ENCODE results near the gene CLCN6. TPM values are rescaled to one million over a fixed set of nuclear protein-coding genes. Genes with fewer than 3 reads are reported as not detected.

CLCN6 gene
- polyA plus RNA-seq, 1 donor from 2014 or later: 12.5 TPM

- TF ChIP-seq POLR2AphosphoS5 (IDR thresholded peaks at IDR 0.05): no peak
- TF ChIP-seq, protein P1, sequence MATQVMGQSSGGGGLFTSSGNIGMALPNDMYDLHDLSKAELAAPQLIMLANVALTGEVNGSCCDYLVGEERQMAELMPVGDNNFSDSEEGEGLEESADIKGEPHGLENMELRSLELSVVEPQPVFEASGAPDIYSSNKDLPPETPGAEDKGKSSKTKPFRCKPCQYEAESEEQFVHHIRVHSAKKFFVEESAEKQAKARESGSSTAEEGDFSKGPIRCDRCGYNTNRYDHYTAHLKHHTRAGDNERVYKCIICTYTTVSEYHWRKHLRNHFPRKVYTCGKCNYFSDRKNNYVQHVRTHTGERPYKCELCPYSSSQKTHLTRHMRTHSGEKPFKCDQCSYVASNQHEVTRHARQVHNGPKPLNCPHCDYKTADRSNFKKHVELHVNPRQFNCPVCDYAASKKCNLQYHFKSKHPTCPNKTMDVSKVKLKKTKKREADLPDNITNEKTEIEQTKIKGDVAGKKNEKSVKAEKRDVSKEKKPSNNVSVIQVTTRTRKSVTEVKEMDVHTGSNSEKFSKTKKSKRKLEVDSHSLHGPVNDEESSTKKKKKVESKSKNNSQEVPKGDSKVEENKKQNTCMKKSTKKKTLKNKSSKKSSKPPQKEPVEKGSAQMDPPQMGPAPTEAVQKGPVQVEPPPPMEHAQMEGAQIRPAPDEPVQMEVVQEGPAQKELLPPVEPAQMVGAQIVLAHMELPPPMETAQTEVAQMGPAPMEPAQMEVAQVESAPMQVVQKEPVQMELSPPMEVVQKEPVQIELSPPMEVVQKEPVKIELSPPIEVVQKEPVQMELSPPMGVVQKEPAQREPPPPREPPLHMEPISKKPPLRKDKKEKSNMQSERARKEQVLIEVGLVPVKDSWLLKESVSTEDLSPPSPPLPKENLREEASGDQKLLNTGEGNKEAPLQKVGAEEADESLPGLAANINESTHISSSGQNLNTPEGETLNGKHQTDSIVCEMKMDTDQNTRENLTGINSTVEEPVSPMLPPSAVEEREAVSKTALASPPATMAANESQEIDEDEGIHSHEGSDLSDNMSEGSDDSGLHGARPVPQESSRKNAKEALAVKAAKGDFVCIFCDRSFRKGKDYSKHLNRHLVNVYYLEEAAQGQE (IDR thresholded peaks at IDR 0.05; ENCODE audit: borderline replicate concordance): no peak
- TF ChIP-seq EP300 (conservative IDR thresholded peaks at IDR 0.05; ENCODE audit: poor library complexity, severe bottlenecking): no peak
- no peak for TF ChIP-seq TAF1 (IDR thresholded peaks at IDR 0.05; ENCODE audit: low read depth)
- TF ChIP-seq RAD21 (conservative IDR thresholded peaks at IDR 0.05): no peak
- TF ChIP-seq CTCF (IDR thresholded peaks at IDR 0.05; ENCODE audit: poor library complexity, severe bottlenecking): no peak
- TF ChIP-seq MXI1 (conservative IDR thresholded peaks at IDR 0.05; ENCODE audit: poor library complexity, severe bottlenecking): no peak
- no peak for TF ChIP-seq EZH2 (IDR thresholded peaks at IDR 0.05; ENCODE audit: borderline replicate concordance, insufficient read depth, low read length, poor library complexity, severe bottlenecking)
- TF ChIP-seq SMC3 (conservative IDR thresholded peaks at IDR 0.05; ENCODE audit: poor library complexity): no peak
- no peaks in the 10 kb centered on the region for H3K9me2 ChIP-seq (ENCODE audit: insufficient read depth, low read length)
- no peak overlapping the region for H3K9ac ChIP-seq (ENCODE audit: low read length)
- H3K4me2 ChIP-seq (ENCODE audit: low read length): no peak overlapping the region
- H3K79me2 ChIP-seq (replicated peaks; ENCODE audit: insufficient read depth, low read length): no peaks in the 10 kb centered on the region
- H3K27me3 ChIP-seq (ENCODE audit: insufficient read depth, low read depth, low read length): no peaks in the 10 kb centered on the region
- no peaks in the 10 kb centered on the region for H3K9me3 ChIP-seq (ENCODE audit: low read length)
- no peak overlapping the region for H3K27ac ChIP-seq (ENCODE audit: low read length)
- no peaks in the 10 kb centered on the region for H3K36me3 ChIP-seq (ENCODE audit: insufficient read depth, low read length)
- no peak overlapping the region for H2AFZ ChIP-seq (ENCODE audit: low read depth, low read length)
- H4K20me1 ChIP-seq (ENCODE audit: insufficient read depth): no peaks in the 10 kb centered on the region
- H3K4me3 ChIP-seq (ENCODE audit: low read length): no peak overlapping the region
- no peaks in the 10 kb centered on the region for H3F3A ChIP-seq (ENCODE audit: insufficient read depth, low read length, poor library complexity, severe bottlenecking)
Observed at GRCh38 chr1:11848373-11848700, 42.3 kb downstream of the CLCN6 start.

- Histone ChIP-seq H2AFZ (ENCODE audit: low read depth, low read length) (no peak overlapping the region), H3K9me3 (ENCODE audit: low read length) (no peaks in the 10 kb centered on the region), H4K20me1 (ENCODE audit: insufficient read depth) (no peaks in the 10 kb centered on the region), H3K9me2 (ENCODE audit: insufficient read depth, low read length) (no peaks in the 10 kb centered on the region), H3K27me3 (ENCODE audit: insufficient read depth, low read depth, low read length) (no peaks in the 10 kb centered on the region), H3K4me3 (ENCODE audit: low read length) (no peak overlapping the region), H3K36me3 (ENCODE audit: insufficient read depth, low read length) (no peaks in the 10 kb centered on the region), H3K79me2 (replicated peaks; ENCODE audit: insufficient read depth, low read length) (no peaks in the 10 kb centered on the region), H3K9ac (ENCODE audit: low read length) (no peak overlapping the region), H3F3A (ENCODE audit: insufficient read depth, low read length, poor library complexity, severe bottlenecking) (no peaks in the 10 kb centered on the region), H3K4me2 (ENCODE audit: low read length) (no peak overlapping the region), H3K27ac (ENCODE audit: low read length) (no peak overlapping the region)
- no peak for TF ChIP-seq CTCF (IDR thresholded peaks at IDR 0.05; ENCODE audit: poor library complexity, severe bottlenecking)
- no peak for TF ChIP-seq EZH2 (IDR thresholded peaks at IDR 0.05; ENCODE audit: borderline replicate concordance, insufficient read depth, low read length, poor library complexity, severe bottlenecking)
- no peak for TF ChIP-seq POLR2AphosphoS5 (IDR thresholded peaks at IDR 0.05)
- TF ChIP-seq EP300 (conservative IDR thresholded peaks at IDR 0.05; ENCODE audit: poor library complexity, severe bottlenecking): no peak
Observed at GRCh38 chr1:11850156-11850555, 44.2 kb downstream of the CLCN6 start.
